Measurements from ENCODE around the gene NPB. TPM values are rescaled to one million over a fixed set of nuclear protein-coding genes. Genes with fewer than 3 reads are reported as not detected.

The NPB gene
- total RNA-seq: 0.68 and 1.9 TPM in 2 replicates

- DNase-seq (ENCODE audit: extremely low read depth, low read depth, low spot score): no peak
Measured at GRCh38 chr17:81902023-81902652, at the start of gene NPB. Gene NPB (plus strand): TSS chr17:81902238. CDS start chr17:81902278, 40 bp downstream.

- DNase-seq (ENCODE audit: extremely low read depth, low read depth, low spot score): no peak
Measured at GRCh38 chr17:81854974-81855774, 46.9 kb upstream of the NPB start.

GRCh38 chr17:81858170-81858966 lies 43.7 kb upstream of the NPB start:
- DNase-seq (ENCODE audit: extremely low read depth, low read depth, low spot score): no peak

- DNase-seq (ENCODE audit: extremely low read depth, low read depth, low spot score): no peak
Measured at GRCh38 chr17:81858967-81859905, 42.8 kb upstream of the NPB start.

GRCh38 chr17:81859906-81860755 lies 41.9 kb upstream of the NPB start, which contains the start of gene P4HB:
Gene P4HB (minus strand): TSS chr17:81860535. CDS start chr17:81860471, 64 bp downstream.
- DNase-seq (ENCODE audit: extremely low read depth, low read depth, low spot score): no peak

GRCh38 chr17:81860756-81861568 lies 41.1 kb upstream of the NPB start:
- peak; percentile 100 for DNase-seq (ENCODE audit: extremely low read depth, low read depth, low spot score)

GRCh38 chr17:81863123-81863675 lies 38.8 kb upstream of the NPB start:
- DNase-seq (ENCODE audit: extremely low read depth, low read depth, low spot score): no peak

GRCh38 chr17:81863833-81864768 lies 37.9 kb upstream of the NPB start:
- no peak for DNase-seq (ENCODE audit: extremely low read depth, low read depth, low spot score)

- DNase-seq (ENCODE audit: extremely low read depth, low read depth, low spot score): no peak
Measured at GRCh38 chr17:81865358-81865732, 36.7 kb upstream of the NPB start.

GRCh38 chr17:81865733-81866439 lies 36.2 kb upstream of the NPB start:
- DNase-seq (ENCODE audit: extremely low read depth, low read depth, low spot score): no peak

- no peak for DNase-seq (ENCODE audit: extremely low read depth, low read depth, low spot score)
Measured at GRCh38 chr17:81866440-81867169, 35.4 kb upstream of the NPB start.

GRCh38 chr17:81867170-81867990 lies 34.7 kb upstream of the NPB start:
- no peak for DNase-seq (ENCODE audit: extremely low read depth, low read depth, low spot score)

- DNase-seq (ENCODE audit: extremely low read depth, low read depth, low spot score): no peak
Measured at GRCh38 chr17:81867991-81868673, 33.9 kb upstream of the NPB start.

GRCh38 chr17:81868674-81869220 lies 33.3 kb upstream of the NPB start:
- DNase-seq (ENCODE audit: extremely low read depth, low read depth, low spot score): no peak
